Neural cell (in vitro differentiated cells): ENCODE measurements around the gene CYP19A1. TPM values are rescaled to one million over a fixed set of nuclear protein-coding genes. Genes with fewer than 3 reads are reported as not detected.

Experiments used
- H2AFZ ChIP-seq: fragments of 200-600, 300-800 bp; sonication (generic), shearing (Covaris generic); 2 replicates; pipeline ENCODE4 v1.6.0; 2014; ENCODE audit warnings: low read depth, mild to moderate bottlenecking, antibody characterized with exemption, low read length, moderate library complexity
- H3F3A ChIP-seq: fragments of 200-600 bp; shearing (Covaris generic); 2 replicates; pipeline ENCODE4 v1.6.1; 2016; ENCODE audit warnings: mild to moderate bottlenecking, moderate library complexity, mixed read lengths, antibody characterized with exemption, low read length; ENCODE audit not compliant: insufficient read depth, poor library complexity, severe bottlenecking
- H3K27ac ChIP-seq: fragments of 200-600, 300-800 bp; sonication (generic), shearing (Covaris generic); 2 replicates; pipeline ENCODE4 v1.5.1; 2014; ENCODE audit warnings: mild to moderate bottlenecking, low read length, moderate library complexity
- H3K27me3 ChIP-seq: fragments of 300-800, 200-600 bp; sonication (generic), shearing (Covaris generic); 2 replicates; pipeline ENCODE4 v1.6.0; 2014; ENCODE audit warnings: mild to moderate bottlenecking, low read depth, low read length, moderate library complexity; ENCODE audit not compliant: insufficient read depth
- H3K36me3 ChIP-seq: fragments of 300-800, 200-600 bp; sonication (generic), shearing (Covaris generic); 2 replicates; pipeline ENCODE4 v1.5.1; 2014; ENCODE audit warnings: mild to moderate bottlenecking, antibody characterized with exemption, low read length, moderate library complexity; ENCODE audit not compliant: insufficient read depth
- H3K4me2 ChIP-seq: fragments of 300-800, 200-600 bp; sonication (generic), shearing (Covaris generic); 2 replicates; pipeline ENCODE4 v1.6.0; 2014; ENCODE audit warnings: mild to moderate bottlenecking, low read length
- H3K4me3 ChIP-seq: fragments of 300-800, 200-600 bp; sonication (generic), shearing (Covaris generic); 2 replicates; pipeline ENCODE4 v1.5.1; 2014; ENCODE audit warnings: mild to moderate bottlenecking, low read length, moderate library complexity
- H3K79me2 ChIP-seq: fragments of 200-600 bp; shearing (Covaris generic); replicated peaks from 2 replicates; pipeline ENCODE4 v1.6.0; 2014; ENCODE audit warnings: mild to moderate bottlenecking, low read length, moderate library complexity; ENCODE audit not compliant: insufficient read depth
- H3K9ac ChIP-seq: fragments of 300-800, 200-600 bp; sonication (generic), shearing (Covaris generic); 2 replicates; pipeline ENCODE4 v1.6.1; 2016; ENCODE audit warnings: mild to moderate bottlenecking, low read length, mixed read lengths
- H3K9me2 ChIP-seq: fragments of 200-600 bp; shearing (Covaris generic); 2 replicates; pipeline ENCODE4 v1.6.1; 2016; ENCODE audit warnings: mild to moderate bottlenecking, low read length, mixed read lengths; ENCODE audit not compliant: insufficient read depth
- H3K9me3 ChIP-seq: fragments of 200-600, 300-800 bp; sonication (generic), shearing (Covaris generic); 2 replicates; pipeline ENCODE4 v1.6.1; 2016; ENCODE audit warnings: mild to moderate bottlenecking, mixed run types, low read length, moderate library complexity, mixed read lengths
- H4K20me1 ChIP-seq: fragments of 200-600 bp; shearing (Covaris generic); 2 replicates; pipeline ENCODE4 v1.6.1; 2016; ENCODE audit warnings: mild to moderate bottlenecking, mixed run types; ENCODE audit not compliant: insufficient read depth
- CTCF ChIP-seq: fragments of 450-650 bp; IDR thresholded peaks from 2 replicates; pipeline ENCODE4 v1.5.1; 2014; ENCODE audit warnings: antibody characterized with exemption, mild to moderate bottlenecking, moderate library complexity; ENCODE audit not compliant: poor library complexity, severe bottlenecking
- EP300 ChIP-seq: fragments of 450-650 bp; conservative IDR thresholded peaks from 2 replicates; pipeline ENCODE4 v1.6.1; 2014; ENCODE audit warnings: antibody characterized with exemption, mild to moderate bottlenecking, moderate library complexity; ENCODE audit not compliant: poor library complexity, severe bottlenecking
- EZH2 ChIP-seq: fragments of 200-600, 300-800 bp; shearing (Covaris generic), sonication (generic); IDR thresholded peaks from 2 replicates; pipeline ENCODE4 v1.6.1; 2014; ENCODE audit warnings: antibody characterized with exemption, low read length, borderline replicate concordance, mild to moderate bottlenecking; ENCODE audit not compliant: insufficient read depth, poor library complexity, severe bottlenecking
- MXI1 ChIP-seq: fragments of 450-650 bp; conservative IDR thresholded peaks from 2 replicates; pipeline ENCODE4 v1.6.1; 2014; ENCODE audit warnings: antibody characterized with exemption, mild to moderate bottlenecking; ENCODE audit not compliant: poor library complexity, severe bottlenecking
- POLR2AphosphoS5 ChIP-seq: IDR thresholded peaks from 2 replicates; pipeline ENCODE4 v1.6.1; 2012
- RAD21 ChIP-seq: fragments of 450-650 bp; conservative IDR thresholded peaks from 2 replicates; pipeline ENCODE4 v1.6.1; 2014; ENCODE audit warnings: antibody characterized with exemption, mild to moderate bottlenecking, moderate library complexity
- REST ChIP-seq: IDR thresholded peaks from 2 replicates; pipeline ENCODE4 v1.6.1; 2012; ENCODE audit warnings: borderline replicate concordance
- SMC3 ChIP-seq: fragments of 450-650 bp; conservative IDR thresholded peaks from 2 replicates; pipeline ENCODE4 v1.6.1; 2014; ENCODE audit warnings: antibody characterized with exemption, mild to moderate bottlenecking, moderate library complexity; ENCODE audit not compliant: poor library complexity
- TAF1 ChIP-seq: IDR thresholded peaks from 2 replicates; pipeline ENCODE4 v1.6.1; 2012; ENCODE audit warnings: low read depth
- polyA plus RNA-seq: library from polyadenylated mRNA; depleted of rRNA; stranded (reverse); fragments of >200 nt; gene quantifications from 2 replicates; pipeline ENCODE4 v1.2.3, GENCODE V29; 2014

The CYP19A1 gene
- polyA plus RNA-seq, 1 donor from 2014 or later, result not detected

GRCh38 chr15:51298620-51299019, 39.8 kb downstream of the CYP19A1 start:
- Histone ChIP-seq H3K27ac (no peak overlapping the region), H4K20me1 (no peaks in the 10 kb centered on the region), H3K79me2 (no peaks in the 10 kb centered on the region), H3K9me2 (no peaks in the 10 kb centered on the region), H3K9ac (no peak overlapping the region), H3K27me3 (no peaks in the 10 kb centered on the region), H3F3A (no peaks in the 10 kb centered on the region), H2AFZ (no peak overlapping the region), H3K4me2 (no peak overlapping the region), H3K9me3 (no peaks in the 10 kb centered on the region), H3K36me3 (no peaks in the 10 kb centered on the region), H3K4me3 (no peak overlapping the region)
- no peak for TF ChIP-seq RAD21
- no peak for TF ChIP-seq TAF1
- no peak for TF ChIP-seq REST
- TF ChIP-seq POLR2AphosphoS5, result no peak
- TF ChIP-seq SMC3, result no peak
- no peak for TF ChIP-seq CTCF
- TF ChIP-seq MXI1, result no peak
- TF ChIP-seq EP300, result no peak
- TF ChIP-seq EZH2, result no peak

GRCh38 chr15:51290720-51291119, 47.7 kb downstream of the CYP19A1 start:
- no peak for TF ChIP-seq SMC3
- TF ChIP-seq EZH2, result no peak
- TF ChIP-seq RAD21, result no peak
- no peak for TF ChIP-seq EP300
- TF ChIP-seq REST, result no peak
- TF ChIP-seq TAF1, result no peak
- TF ChIP-seq CTCF, result no peak
- TF ChIP-seq MXI1, result no peak
- TF ChIP-seq POLR2AphosphoS5, result no peak
- no peaks in the 10 kb centered on the region for H3K36me3 ChIP-seq
- H2AFZ ChIP-seq, result no peak overlapping the region
- H3K9me3 ChIP-seq, result no peaks in the 10 kb centered on the region
- H3F3A ChIP-seq, result no peaks in the 10 kb centered on the region
- H3K9me2 ChIP-seq, result no peaks in the 10 kb centered on the region
- H3K27me3 ChIP-seq, result no peaks in the 10 kb centered on the region
- no peak overlapping the region for H3K4me3 ChIP-seq
- no peak overlapping the region for H3K9ac ChIP-seq
- no peaks in the 10 kb centered on the region for H4K20me1 ChIP-seq
- H3K27ac ChIP-seq, result no peak overlapping the region
- H3K79me2 ChIP-seq, result no peaks in the 10 kb centered on the region
- no peak overlapping the region for H3K4me2 ChIP-seq
